Sigmoid colon (tissue), 4 donors: ENCODE data around the gene NPR1.

Experiments
- CTCF ChIP-seq, 4 experiments: fragments of 450-650 bp in 3 of 4; fragments of 200-600 bp in 1 of 4; IDR thresholded peaks; one replicate each; pipeline ENCODE4 v1.5.1; 2016 to 2019; ENCODE audit warnings: antibody characterized with exemption in 4 of 4, mild to moderate bottlenecking in 3 of 4, moderate library complexity in 2 of 4
- EP300 ChIP-seq, 4 donors: sonication (generic); formaldehyde crosslinking; IDR thresholded peaks; one replicate each; pipeline ENCODE4 v1.6.1; 2017; ENCODE audit warnings: antibody characterized with exemption in 4 of 4
- POLR2A ChIP-seq, 2 donors: fragments of 450-650 bp; IDR thresholded peaks; one replicate each; pipeline ENCODE4 v1.6.1; 2016; ENCODE audit warnings: antibody characterized with exemption in 2 of 2, mild to moderate bottlenecking in 2 of 2, moderate library complexity in 2 of 2
- POLR2AphosphoS5 ChIP-seq, 4 donors: sonication (generic); formaldehyde crosslinking; IDR thresholded peaks; one replicate each; pipeline ENCODE4 v1.6.1; 2017; ENCODE audit warnings: antibody characterized with exemption in 4 of 4

GRCh38 chr1:153677718-153678518, 570 bp upstream of the NPR1 start:
- TF ChIP-seq CTCF (IDR thresholded peaks at IDR 0.05) (peak; percentile 80 to 94 (median 83)), POLR2AphosphoS5 (IDR thresholded peaks at IDR 0.05) (no peak), EP300 (IDR thresholded peaks at IDR 0.05) (no peak), POLR2A (IDR thresholded peaks at IDR 0.05) (no peak)
